K562 (cell line): ENCODE data around the gene PDE1C.

Experiments
- CREB5 ChIP-seq: fragments of 250-450 bp; sonication (Bioruptor Pico); IDR thresholded peaks from 2 replicates; pipeline ENCODE4 v1.5.0; 2020; ENCODE audit warnings: mild to moderate bottlenecking
- ELK1 ChIP-seq: sonication (generic); formaldehyde crosslinking; IDR thresholded peaks from 2 replicates; pipeline ENCODE4 v1.8.1; 2022; ENCODE audit warnings: missing genetic modification reagents
- GABPA ChIP-seq: fragments of 200-800 bp; sonication (Bioruptor generic); conservative IDR thresholded peaks from 2 replicates; pipeline ENCODE4 v1.6.1; 2016; ENCODE audit warnings: low read depth, missing genetic modification characterization, missing compliant biosample characterization
- GATAD2B ChIP-seq: fragments of 450-650 bp; IDR thresholded peaks from 2 replicates; pipeline ENCODE4 v1.6.1; 2017; ENCODE audit warnings: mild to moderate bottlenecking, borderline replicate concordance
- HNRNPL ChIP-seq: fragments of 200-400 bp; formaldehyde crosslinking; IDR thresholded peaks from 2 replicates; pipeline ENCODE4 v1.6.1; 2017; ENCODE audit warnings: low read depth, mild to moderate bottlenecking, low read length
- JUND ChIP-seq, 2 experiments: IDR thresholded peaks; 2 replicates in 1 of 2; 3 replicates in 1 of 2; pipeline ENCODE4 v1.6.1; 2011; ENCODE audit warnings: borderline replicate concordance in 2 of 2, low read depth in 2 of 2, low read length in 2 of 2, improper control_type of control experiment in 1 of 2, missing biosample characterization in 1 of 2, missing genetic modification characterization in 1 of 2, missing genetic modification reagents in 1 of 2
- MAFG ChIP-seq: fragments of 450-650 bp; conservative IDR thresholded peaks from 2 replicates; pipeline ENCODE4 v1.6.1; 2016; ENCODE audit warnings: missing genetic modification characterization, missing compliant biosample characterization
- NR2C1 ChIP-seq, 2 experiments: fragments of 450-650 bp; IDR thresholded peaks; 2 replicates each; pipeline ENCODE4 v1.6.1; 2017; ENCODE audit warnings: mild to moderate bottlenecking in 2 of 2, antibody characterized with exemption in 1 of 2, inconsistent platforms in 1 of 2, missing compliant biosample characterization in 1 of 2, missing genetic modification characterization in 1 of 2
- POLR2A ChIP-seq: fragments of 450-650 bp; conservative IDR thresholded peaks from 2 replicates; pipeline ENCODE4 v1.6.1; 2016
- RBBP5 ChIP-seq: fragments of 200-600 bp; sonication (generic); IDR thresholded peaks from 2 replicates; pipeline ENCODE4 v1.6.1; 2012; ENCODE audit warnings: borderline replicate concordance, mild to moderate bottlenecking, low read length, control low read depth, inconsistent platforms; ENCODE audit not compliant: insufficient read depth, poor library complexity, severe bottlenecking
- STAG1 ChIP-seq: sonication (generic); formaldehyde crosslinking; IDR thresholded peaks from 2 replicates; pipeline ENCODE4 v1.5.0; 2020; ENCODE audit warnings: missing genetic modification reagents, borderline replicate concordance
- ZNF274 ChIP-seq: IDR thresholded peaks from 2 replicates; pipeline ENCODE4 v1.6.1; 2011; ENCODE audit warnings: low read depth, mild to moderate bottlenecking, low read length, moderate library complexity, borderline replicate concordance
- ZNF407 ChIP-seq: fragments of 450-650 bp; IDR thresholded peaks from 2 replicates; pipeline ENCODE4 v1.6.1; 2016; ENCODE audit warnings: low read depth
- ZNF75A ChIP-seq: fragments of 450-650 bp; formaldehyde crosslinking; IDR thresholded peaks from 2 replicates; pipeline ENCODE4 v1.4.0; 2020; ENCODE audit warnings: mild to moderate bottlenecking

GRCh38 chr7:31937982-31938381 is 132.2 kb downstream of the PDE1C start:
- TF ChIP-seq NR2C1 (IDR thresholded peaks at IDR 0.05) (no peak), NR2C1 (tag; IDR thresholded peaks at IDR 0.05) (no peak), RBBP5 (no peak), GATAD2B (no peak), CREB5 (CRISPR knock-in tag) (no peak), MAFG (tag) (no peak), HNRNPL (no peak), ZNF274 (no peak), ELK1 (no peak), ZNF407 (no peak), POLR2A (no peak), ZNF75A (CRISPR knock-in tag) (no peak), GABPA (tag) (no peak), JUND (IDR thresholded peaks at IDR 0.05; ENCODE audit: borderline replicate concordance, low read depth, low read length) (no peak), JUND (tag; IDR thresholded peaks at IDR 0.05; ENCODE audit: borderline replicate concordance, low read depth, low read length) (no peak), STAG1 (CRISPR knock-in tag) (no peak)
